Loucy (cell line): Measurements from ENCODE around the gene SDK2.

Experiments
- H2AFZ ChIP-seq: fragments of 200-600 bp; sonication (generic); 2 replicates; pipeline ENCODE4 v1.6.0; 2016; ENCODE audit warnings: antibody characterized with exemption, mild to moderate bottlenecking, low read length, moderate library complexity
- H3F3A ChIP-seq: fragments of 200-600 bp; 2 replicates; pipeline ENCODE4 v1.6.0; 2016; ENCODE audit warnings: antibody characterized with exemption, low read depth, mild to moderate bottlenecking
- H3K27me3 ChIP-seq: fragments of 200-600 bp; sonication (generic); 2 replicates; pipeline ENCODE4 v1.6.1; 2014; ENCODE audit warnings: low read length, mild to moderate bottlenecking; ENCODE audit not compliant: insufficient read depth, poor library complexity, severe bottlenecking
- H3K36me3 ChIP-seq: fragments of 200-600 bp; sonication (generic); 2 replicates; pipeline ENCODE4 v1.6.1; 2016; ENCODE audit warnings: low read length; ENCODE audit not compliant: insufficient read depth
- H3K4me1 ChIP-seq: fragments of 200-600 bp; sonication (generic); 2 replicates; pipeline ENCODE4 v1.5.1; 2014; ENCODE audit warnings: low read length, mild to moderate bottlenecking; ENCODE audit not compliant: insufficient read depth, poor library complexity, severe bottlenecking
- H3K4me2 ChIP-seq: fragments of 200-600 bp; sonication (generic); 2 replicates; pipeline ENCODE4 v1.6.0; 2014; ENCODE audit warnings: antibody characterized with exemption, low read length, low read depth, mild to moderate bottlenecking; ENCODE audit not compliant: poor library complexity, severe bottlenecking
- H3K4me3 ChIP-seq: fragments of 200-600 bp; sonication (generic); 2 replicates; pipeline ENCODE4 v1.5.1; 2014; ENCODE audit warnings: low read length, mild to moderate bottlenecking, mixed read lengths; ENCODE audit not compliant: poor library complexity, severe bottlenecking
- H3K79me2 ChIP-seq: fragments of 200-600 bp; sonication (generic); 2 replicates; pipeline ENCODE4 v1.6.1; 2014; ENCODE audit warnings: low read length; ENCODE audit not compliant: insufficient read depth
- H3K9ac ChIP-seq: fragments of 200-600 bp; sonication (generic); 2 replicates; pipeline ENCODE4 v1.6.0; 2014; ENCODE audit warnings: mild to moderate bottlenecking, low read depth, low read length, moderate library complexity; ENCODE audit not compliant: poor library complexity, severe bottlenecking
- H3K9me2 ChIP-seq: fragments of 200-600 bp; sonication (generic); replicated peaks from 2 replicates; pipeline ENCODE4 v1.6.1; 2016; ENCODE audit warnings: low read depth, low read length, mixed read lengths
- H3K9me3 ChIP-seq: fragments of 200-600 bp; sonication (generic); 2 replicates; pipeline ENCODE4 v1.6.1; 2014; ENCODE audit warnings: mild to moderate bottlenecking, antibody characterized with exemption, low read length, low read depth; ENCODE audit not compliant: insufficient read depth
- H4K20me1 ChIP-seq: fragments of 200-600 bp; sonication (generic); 2 replicates; pipeline ENCODE4 v1.6.0; 2014; ENCODE audit warnings: antibody characterized with exemption, low read length, mild to moderate bottlenecking; ENCODE audit not compliant: insufficient read depth, poor library complexity, severe bottlenecking
- EZH2phosphoT487 ChIP-seq: fragments of 200-600 bp; IDR thresholded peaks from 2 replicates; pipeline ENCODE4 v1.6.1; 2018; ENCODE audit warnings: antibody characterized with exemption, mild to moderate bottlenecking, moderate library complexity, borderline replicate concordance
- TF ChIP-seq, protein P1 (sequence below): fragments of 200-600 bp; sonication (generic); conservative IDR thresholded peaks from 2 replicates; pipeline ENCODE4 v1.5.1; 2014; ENCODE audit warnings: mild to moderate bottlenecking, antibody characterized with exemption, low read length

The SDK2 gene

DNA sequence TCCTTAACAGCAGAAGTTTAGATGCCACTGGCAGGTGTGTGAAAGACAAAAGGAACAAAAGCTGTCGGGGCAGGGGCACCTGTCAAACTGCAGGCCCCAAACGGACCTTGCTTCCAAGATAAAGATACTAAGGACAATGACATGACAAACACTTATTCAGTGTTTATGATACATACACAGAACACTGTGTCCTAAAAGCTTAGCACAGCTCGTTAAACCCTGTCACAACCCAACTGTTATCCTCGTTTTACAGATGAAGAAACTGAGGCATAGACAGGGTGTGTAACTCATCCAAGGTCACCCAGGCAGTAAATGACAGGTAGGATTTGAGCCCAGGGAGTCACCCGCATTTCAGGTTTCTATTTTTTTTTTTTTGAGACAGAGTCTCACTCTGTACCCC lies 9.6 kb downstream of the SDK2 start:
- H3K9me2 ChIP-seq: no peaks in the 10 kb centered on the region
- H3K27me3 ChIP-seq: no peaks in the 10 kb centered on the region
- no peak overlapping the region for H3K4me3 ChIP-seq

DNA sequence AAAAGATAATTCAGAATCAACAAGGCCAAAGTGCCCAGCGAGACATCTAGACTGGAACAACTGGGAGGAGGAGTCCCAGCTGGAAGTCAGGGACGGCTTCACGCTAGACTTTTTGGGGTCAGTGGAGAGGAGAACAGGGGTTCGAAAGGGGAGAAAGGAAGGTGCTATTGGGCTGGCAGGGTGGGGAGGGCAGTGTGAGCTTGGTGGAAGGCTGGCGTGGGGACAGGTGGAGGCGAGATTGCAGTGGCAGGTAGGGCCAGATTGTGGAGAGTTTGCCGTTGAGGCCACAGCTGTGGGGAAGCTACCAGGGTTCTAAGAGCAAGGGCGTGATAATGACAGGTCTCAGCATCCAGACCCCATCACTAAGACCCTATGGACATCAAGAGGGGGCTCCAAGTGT lies 10.5 kb downstream of the SDK2 start:
- H3K9me3 ChIP-seq: no peaks in the 10 kb centered on the region
- no peaks in the 10 kb centered on the region for H3K27me3 ChIP-seq
- H3K4me1 ChIP-seq: peaks cover 30% of the 10 kb centered on the region
- H3K9me2 ChIP-seq: no peaks in the 10 kb centered on the region
- H3K36me3 ChIP-seq: no peaks in the 10 kb centered on the region
- TF ChIP-seq, protein P1, sequence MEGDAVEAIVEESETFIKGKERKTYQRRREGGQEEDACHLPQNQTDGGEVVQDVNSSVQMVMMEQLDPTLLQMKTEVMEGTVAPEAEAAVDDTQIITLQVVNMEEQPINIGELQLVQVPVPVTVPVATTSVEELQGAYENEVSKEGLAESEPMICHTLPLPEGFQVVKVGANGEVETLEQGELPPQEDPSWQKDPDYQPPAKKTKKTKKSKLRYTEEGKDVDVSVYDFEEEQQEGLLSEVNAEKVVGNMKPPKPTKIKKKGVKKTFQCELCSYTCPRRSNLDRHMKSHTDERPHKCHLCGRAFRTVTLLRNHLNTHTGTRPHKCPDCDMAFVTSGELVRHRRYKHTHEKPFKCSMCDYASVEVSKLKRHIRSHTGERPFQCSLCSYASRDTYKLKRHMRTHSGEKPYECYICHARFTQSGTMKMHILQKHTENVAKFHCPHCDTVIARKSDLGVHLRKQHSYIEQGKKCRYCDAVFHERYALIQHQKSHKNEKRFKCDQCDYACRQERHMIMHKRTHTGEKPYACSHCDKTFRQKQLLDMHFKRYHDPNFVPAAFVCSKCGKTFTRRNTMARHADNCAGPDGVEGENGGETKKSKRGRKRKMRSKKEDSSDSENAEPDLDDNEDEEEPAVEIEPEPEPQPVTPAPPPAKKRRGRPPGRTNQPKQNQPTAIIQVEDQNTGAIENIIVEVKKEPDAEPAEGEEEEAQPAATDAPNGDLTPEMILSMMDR: no peak
- TF ChIP-seq EZH2phosphoT487: no peak
- no peak overlapping the region for H3K4me3 ChIP-seq
- no peak overlapping the region for H3K4me2 ChIP-seq
- H3K79me2 ChIP-seq: peaks cover 95% of the 10 kb centered on the region; the same call in 1 of the 2 replicates
- no peak overlapping the region for H3K9ac ChIP-seq
- no peak overlapping the region for H2AFZ ChIP-seq
- peaks cover 13% of the 10 kb centered on the region for H4K20me1 ChIP-seq
- no peaks in the 10 kb centered on the region for H3F3A ChIP-seq

More for the DNA sequence above, 9.6 kb downstream of the SDK2 start:
- H2AFZ ChIP-seq: no peak overlapping the region
- H3K36me3 ChIP-seq: no peaks in the 10 kb centered on the region
- no peaks in the 10 kb centered on the region for H3K9me3 ChIP-seq
- peaks cover 95% of the 10 kb centered on the region; the same call in 1 of the 2 replicates for H3K79me2 ChIP-seq
- H3K9ac ChIP-seq: no peak overlapping the region
- H3K4me1 ChIP-seq: peaks cover 21% of the 10 kb centered on the region
- no peaks in the 10 kb centered on the region for H3F3A ChIP-seq
- TF ChIP-seq, protein P1: no peak
- no peak for TF ChIP-seq EZH2phosphoT487
- peaks cover 13% of the 10 kb centered on the region for H4K20me1 ChIP-seq
- H3K4me2 ChIP-seq: peak overlapping the region; percentile 2

DNA sequence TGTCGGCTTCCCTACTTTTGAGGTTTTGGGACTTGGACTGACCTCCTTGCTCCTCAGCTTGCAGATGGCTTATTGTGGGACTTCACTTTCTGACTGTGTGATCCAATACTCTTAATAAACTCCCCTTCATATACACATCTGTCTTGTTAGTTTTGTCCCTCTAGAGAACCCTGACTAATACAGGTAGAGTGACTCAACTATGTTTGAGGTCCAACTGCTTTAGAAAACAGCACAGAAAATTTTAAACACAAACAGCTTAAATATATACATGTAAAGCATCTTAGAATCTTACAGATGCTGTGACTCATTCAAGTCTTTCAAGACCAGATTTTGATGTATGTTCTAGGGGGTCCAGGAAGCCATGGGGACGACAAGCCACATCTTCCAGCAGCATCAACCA lies 11.7 kb downstream of the SDK2 start:
- Histone ChIP-seq H3K4me2 (no peak overlapping the region), H3K4me1 (peaks cover 28% of the 10 kb centered on the region), H3K4me3 (no peak overlapping the region), H3K79me2 (peaks cover 95% of the 10 kb centered on the region; the same call in 1 of the 2 replicates), H2AFZ (no peak overlapping the region), H3K36me3 (no peaks in the 10 kb centered on the region), H3F3A (no peaks in the 10 kb centered on the region), H3K27me3 (no peaks in the 10 kb centered on the region), H4K20me1 (peaks cover 11% of the 10 kb centered on the region), H3K9me2 (no peaks in the 10 kb centered on the region), H3K9me3 (no peaks in the 10 kb centered on the region), H3K9ac (no peak overlapping the region)
- TF ChIP-seq, protein P1: no peak
- no peak for TF ChIP-seq EZH2phosphoT487
